Chondrocyte (in vitro differentiated cells): ENCODE measurements around the gene LIMK2. TPM values are rescaled to one million over a fixed set of nuclear protein-coding genes. Genes with fewer than 3 reads are reported as not detected.

Experiments
- DNase-seq: peaks from one replicate; pipeline ENCODE4 v3.0.0; 2021; ENCODE audit warnings: mixed read lengths, low spot score
- H3K27ac Mint-ChIP-seq: one replicate; pipeline ENCODE4 v1.8.0; 2021; ENCODE audit warnings: mild to moderate bottlenecking, moderate library complexity, mixed read lengths; ENCODE audit not compliant: unreplicated experiment
- H3K27me3 Mint-ChIP-seq: 2 replicates; pipeline ENCODE4 v1.8.0; 2021; ENCODE audit warnings: low read depth, mixed read lengths
- H3K36me3 Mint-ChIP-seq: 2 replicates; pipeline ENCODE4 v1.8.0; 2021; ENCODE audit warnings: low read depth, mixed read lengths
- H3K4me1 Mint-ChIP-seq: 2 replicates; pipeline ENCODE4 v1.8.0; 2021; ENCODE audit warnings: low read depth, mild to moderate bottlenecking, mixed read lengths
- H3K4me3 Mint-ChIP-seq: one replicate; pipeline ENCODE4 v1.8.0; 2021; ENCODE audit warnings: mild to moderate bottlenecking, moderate library complexity, mixed read lengths; ENCODE audit not compliant: unreplicated experiment
- H3K9me3 Mint-ChIP-seq: 2 replicates; pipeline ENCODE4 v1.8.0; 2021; ENCODE audit warnings: low read depth, mixed read lengths
- CTCF ChIP-seq: fragments of 200-600 bp; sonication (generic); IDR thresholded peaks from 2 replicates; pipeline ENCODE4 v1.5.0; 2021; ENCODE audit warnings: antibody characterized with exemption, mild to moderate bottlenecking, moderate library complexity
- total RNA-seq: library from RNA; stranded (reverse); gene quantifications from 3 replicates; pipeline ENCODE4 v1.2.1, GENCODE V29; 2021

LIMK2 gene
- total RNA-seq, 1 donor from 2014 or later: 58.6 TPM

GRCh38 chr22:31289344-31289743 is 77.2 kb downstream of the LIMK2 start:
- H3K4me3 Mint-ChIP-seq: no peak overlapping the region
- DNase-seq: peak; percentile 60
- no peak for TF ChIP-seq CTCF
- peaks cover 3% of the 10 kb centered on the region for H3K36me3 Mint-ChIP-seq
- H3K27me3 Mint-ChIP-seq: no peaks in the 10 kb centered on the region
- H3K9me3 Mint-ChIP-seq: no peaks in the 10 kb centered on the region
- no peak overlapping the region for H3K27ac Mint-ChIP-seq
- H3K4me1 Mint-ChIP-seq: peaks cover 32% of the 10 kb centered on the region

DNA sequence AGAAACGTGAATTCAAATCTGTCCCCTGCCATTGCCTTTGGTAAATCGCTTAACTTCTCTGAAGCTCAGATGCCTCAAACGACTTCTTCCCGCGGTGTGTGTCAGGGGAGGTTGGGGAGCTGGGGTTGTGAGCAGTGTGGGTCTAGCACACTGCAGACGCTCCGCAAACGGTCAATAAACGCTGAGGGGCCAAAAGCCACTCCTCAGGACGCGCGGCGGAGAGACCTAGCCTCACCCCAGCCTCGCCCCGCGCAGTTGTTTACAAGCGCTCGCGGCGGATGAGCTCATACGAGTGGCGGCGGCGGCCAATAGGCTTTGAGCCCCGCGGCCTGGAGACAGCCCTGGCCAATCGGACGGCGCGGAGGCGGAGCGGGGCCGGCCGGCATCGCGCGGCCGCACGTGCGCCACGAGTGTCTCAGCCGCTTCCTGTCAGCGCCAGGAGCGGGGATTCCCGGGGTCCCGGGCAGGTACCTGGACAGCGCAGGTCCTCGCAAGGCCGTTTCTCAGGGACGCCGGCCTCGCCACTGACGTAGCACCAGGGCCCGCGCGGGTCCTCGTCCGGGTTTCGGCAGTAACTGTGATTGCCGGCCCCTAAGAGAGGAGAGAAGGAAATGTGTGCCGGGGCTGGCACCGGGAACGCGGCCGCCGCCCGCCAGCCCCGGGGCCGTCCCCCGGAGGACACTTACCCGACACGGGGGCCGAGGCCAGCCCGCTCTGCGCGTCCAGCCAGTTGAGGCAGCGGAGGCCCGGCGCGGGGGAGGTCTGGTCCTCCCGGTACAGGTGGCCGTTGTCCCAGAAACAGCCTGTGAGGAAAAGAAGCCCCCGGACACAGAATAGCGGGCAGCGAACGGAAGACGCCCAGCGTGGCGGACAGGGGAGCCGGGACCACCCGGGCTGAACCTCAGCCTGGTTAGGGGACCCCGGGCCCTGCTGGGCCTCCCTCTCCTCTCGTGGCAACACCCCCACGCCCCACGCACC is 78.7 kb downstream of the LIMK2 start:
- Mint-ChIP-seq H3K27me3 (no peaks in the 10 kb centered on the region), H3K9me3 (no peaks in the 10 kb centered on the region), H3K27ac (peak overlapping the region; percentile 96), H3K4me3 (peak overlapping the region; percentile 94), H3K36me3 (peaks cover 3% of the 10 kb centered on the region), H3K4me1 (peaks cover 34% of the 10 kb centered on the region)
- no peak for TF ChIP-seq CTCF
- peak; percentile 96 for DNase-seq

DNA sequence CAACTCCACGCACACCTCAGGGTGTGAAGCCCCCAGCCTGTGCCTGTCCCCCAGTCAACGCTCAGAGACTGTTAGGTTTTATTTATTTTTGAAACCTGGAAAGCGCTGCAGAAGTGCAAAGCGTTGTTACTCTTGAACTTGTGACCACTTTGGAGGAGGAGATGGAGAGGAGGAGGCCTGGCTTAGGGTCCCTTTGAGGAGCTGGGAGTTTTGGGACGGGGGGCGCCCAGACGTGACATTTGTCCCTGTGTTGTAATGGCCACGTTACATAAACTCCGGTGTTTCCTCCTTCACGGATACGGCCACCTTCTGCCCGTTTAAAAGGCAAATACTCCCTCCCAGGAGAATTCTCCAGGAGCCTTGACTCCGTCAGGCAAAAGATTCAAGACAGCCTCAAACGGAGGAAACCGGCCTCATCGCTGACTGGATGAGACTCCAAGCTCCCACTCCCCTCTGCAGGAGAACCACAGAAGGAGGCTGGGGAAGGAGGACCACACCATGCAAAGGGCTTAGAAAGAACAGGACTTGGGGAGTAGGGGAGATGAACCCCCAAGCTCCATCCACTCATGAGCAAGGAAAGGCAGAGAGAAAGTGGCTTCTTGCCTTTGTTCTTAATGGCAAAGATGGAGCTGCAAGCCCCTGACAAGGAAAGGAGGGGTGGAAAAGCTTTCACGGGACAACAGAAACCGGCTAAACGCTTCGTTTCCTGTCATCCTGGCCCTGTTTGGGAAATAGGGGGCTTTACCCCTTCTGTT is 79.6 kb downstream of the LIMK2 start:
- H3K27me3 Mint-ChIP-seq: no peaks in the 10 kb centered on the region
- peaks cover 3% of the 10 kb centered on the region for H3K36me3 Mint-ChIP-seq
- TF ChIP-seq CTCF: no peak
- DNase-seq: no peak
- H3K9me3 Mint-ChIP-seq: no peaks in the 10 kb centered on the region
- H3K4me1 Mint-ChIP-seq: peaks cover 38% of the 10 kb centered on the region
- peak overlapping the region; percentile 77 for H3K27ac Mint-ChIP-seq
- peak overlapping the region; percentile 80 for H3K4me3 Mint-ChIP-seq

DNA sequence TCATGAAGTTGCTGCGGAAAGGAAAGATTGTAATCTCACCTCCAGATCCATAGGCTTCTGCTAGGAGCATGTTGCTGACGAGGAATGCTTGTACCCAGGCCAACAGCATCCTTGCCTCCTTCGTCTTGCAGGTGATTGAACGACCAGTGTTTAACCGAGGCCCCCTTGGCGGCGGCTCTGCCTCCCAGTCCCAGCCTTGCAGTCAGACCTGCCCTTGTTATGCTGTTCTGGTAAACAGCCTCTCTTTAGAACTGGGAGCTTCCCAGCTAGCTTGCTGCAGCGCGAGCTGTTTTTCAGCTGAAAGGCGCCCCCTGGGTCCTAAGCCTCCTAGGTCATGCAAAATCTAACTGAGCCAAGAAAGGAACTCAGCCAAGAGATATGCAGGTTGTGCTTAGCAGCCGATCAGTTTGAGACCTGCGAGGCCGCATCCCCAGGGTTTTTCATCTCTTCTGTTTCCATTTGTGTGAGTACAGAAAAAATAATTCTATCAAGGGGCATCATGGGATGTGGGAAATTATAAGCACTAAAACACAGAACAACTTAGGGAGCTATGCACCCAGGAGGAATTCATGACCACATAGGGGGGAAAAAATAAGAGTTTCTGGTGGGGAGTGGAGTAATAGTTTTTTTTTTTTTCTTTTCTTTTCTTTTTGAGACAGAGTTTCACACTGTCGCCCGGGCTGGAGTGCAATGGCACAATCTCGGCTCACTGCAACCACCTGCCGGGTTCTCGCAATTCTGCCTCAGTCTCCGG is 80.3 kb downstream of the LIMK2 start, which contains the start of gene PIK3IP1:
Gene PIK3IP1, minus strand, starts transcription at position 253 of the 754 bp plus-strand sequence. Its CDS starts 144 bp downstream, at position 109.
- H3K9me3 Mint-ChIP-seq: no peaks in the 10 kb centered on the region
- peaks cover 41% of the 10 kb centered on the region for H3K4me1 Mint-ChIP-seq
- H3K36me3 Mint-ChIP-seq: peaks cover 3% of the 10 kb centered on the region
- TF ChIP-seq CTCF: peak; percentile 77
- peak; percentile 68 for DNase-seq
- H3K27me3 Mint-ChIP-seq: no peaks in the 10 kb centered on the region
- peak within 1 kb of the TSS; percentile 80 for H3K4me3 Mint-ChIP-seq
- peak within 1 kb of the TSS; percentile 77 for H3K27ac Mint-ChIP-seq
